ENCODE data around the gene MILR1. TPM values are rescaled to one million over a fixed set of nuclear protein-coding genes. Genes with fewer than 3 reads are reported as not detected.
A peak's percentile ranks its signal among the peaks of the same experiment; 100 is the strongest.

MILR1 gene
- total RNA-seq (2021; ENCODE audit: unreplicated experiment), result 3.8 TPM
- 2.5 and 4.0 TPM in 2 replicates for polyA plus RNA-seq (2012)
- percentile 70 among the genes with signal in this experiment for Bru-seq, nascent RNA
- BruChase-seq, experiment 1, labeled RNA remaining after a 6-hour chase, result percentile 60 among the genes with signal in this experiment
- percentile 46 among the genes with signal in this experiment for BruChase-seq, experiment 2, labeled RNA remaining after a 2-hour chase
- long read RNA-seq, result 0 reads

GRCh38 chr17:64448665-64449512 is at the start of gene MILR1:
Gene MILR1, plus strand, starts transcription at chr17:64449115. Its CDS starts 54 bp downstream, at chr17:64449169.
- ATAC-seq (peak; percentile 90), DNase-seq (ENCODE audit: low read depth, low spot score) (peak; percentile 65)
- intact Hi-C loops (cut with micrococcal nuclease), result no loop called here
- Histone ChIP-seq H3K27me3 (ENCODE audit: insufficient read depth, low read length) (no peaks in the 10 kb centered on the region), H3K4me1 (ENCODE audit: control insufficient read depth in 1 of 2, insufficient read depth in 2 of 2, low read length in 2 of 2) (peaks cover 8 to 24% of the 10 kb centered on the region in 2 experiments), H3K4me3 (replicated peaks in 1 of 2; ENCODE audit: low read depth in 1 of 2, low read length in 2 of 2) (peak within 1 kb of the TSS; percentile 2 to 24), H3K79me2 (ENCODE audit: insufficient read depth, low read length) (no peaks in the 10 kb centered on the region), H3K27ac (ENCODE audit: low read depth, low read length) (no peak within 1 kb of the TSS), H3K9me3 (ENCODE audit: control insufficient read depth in 1 of 2, insufficient read depth in 1 of 2, low read depth in 1 of 2, low read length in 2 of 2) (no peaks in the 10 kb centered on the region), H3K36me3 (ENCODE audit: control insufficient read depth in 1 of 2, insufficient read depth in 2 of 2, low read length in 2 of 2) (no peaks in the 10 kb centered on the region), H3K9me2 (ENCODE audit: insufficient read depth) (no peaks in the 10 kb centered on the region), H2AFZ (ENCODE audit: low read depth, low read length, poor library complexity, severe bottlenecking) (peak within 1 kb of the TSS; percentile 98), H3K9ac (ENCODE audit: low read length) (peak within 1 kb of the TSS; percentile 32), H4K20me1 (ENCODE audit: insufficient read depth) (no peaks in the 10 kb centered on the region), H3K4me2 (ENCODE audit: low read length) (peak within 1 kb of the TSS; percentile 74)
- POLR2A ChIA-PET, result interaction anchor here (1.1 to 1.4 kb wide), 2 partner anchors 56 to 58 kb away, joined by 3 to 5 read pairs; partner anchors contain the start of genes CEP95 and DDX5
- TF ChIP-seq SRF (IDR thresholded peaks at IDR 0.05; ENCODE audit: low read depth), result no peak
- no peak for TF ChIP-seq ZNF274 (IDR thresholded peaks at IDR 0.05; ENCODE audit: low read depth, low read length)
- TF ChIP-seq CEBPB (IDR thresholded peaks at IDR 0.05; ENCODE audit: low read depth), result peak; percentile 82
- peak; percentile 54; the same call in 1 of the 2 replicates for TF ChIP-seq SP1 (IDR thresholded peaks at IDR 0.05; ENCODE audit: low read depth)
- TF ChIP-seq JUND (IDR thresholded peaks at IDR 0.05), result peak; percentile 69
- peak; percentile 63; the same call in 1 of the 2 replicates for TF ChIP-seq FOSL1 (IDR thresholded peaks at IDR 0.05; ENCODE audit: low read depth)
- peak; percentile 48; the same call in 1 of the 2 replicates for TF ChIP-seq POLR2AphosphoS5 (IDR thresholded peaks at IDR 0.05; ENCODE audit: low read depth, low read length)
- peak; percentile 40; the same call in 1 of the 2 replicates for TF ChIP-seq CBX3 (IDR thresholded peaks at IDR 0.05; ENCODE audit: low read depth)
- no peak for TF ChIP-seq YY1 (IDR thresholded peaks at IDR 0.05; ENCODE audit: extremely low read depth, insufficient replicate concordance, low read depth, low read length)
- TF ChIP-seq TCF7L2 (IDR thresholded peaks at IDR 0.05; ENCODE audit: borderline replicate concordance, extremely low read depth, insufficient read depth, insufficient read length), result no peak
- RAD21 ChIA-PET (ENCODE audit: low non-redundant PET in 1 of 2, low total read pairs in 2 of 2, uncharacterized antibody in 2 of 2, unreplicated experiment in 2 of 2), result no interaction called here
- CTCF ChIA-PET, result interaction anchor here (0.9 to 1.9 kb wide), 2 partner anchors 19 to 42 kb away, joined by 4 to 6 read pairs; no protein-coding TSS in a partner anchor
- no TSS peak for BruUV-seq (replicated peaks)

Data from HCT116 (cell line).